Measurements from ENCODE around the gene FBXO46.

The FBXO46 gene

DNA sequence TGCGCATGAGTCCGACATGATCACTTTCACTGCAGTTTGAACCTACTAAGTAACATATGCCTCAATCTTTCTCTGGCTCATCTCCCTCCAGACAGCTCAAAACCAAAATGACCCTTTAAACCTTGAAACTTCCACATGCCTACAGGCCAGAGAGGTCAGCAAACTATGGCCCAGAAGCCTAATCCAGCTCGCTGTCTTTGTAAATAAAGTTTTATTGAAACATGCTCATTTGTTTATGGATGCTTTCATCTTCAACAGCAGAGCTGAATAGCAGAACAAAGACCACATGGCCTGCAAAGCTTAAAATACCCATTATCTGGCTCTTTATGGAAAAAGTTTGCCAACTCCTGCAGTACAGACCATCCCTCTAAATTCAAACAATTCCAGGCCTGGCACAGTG, 15.6 kb downstream of the FBXO46 start:
- TF ChIP-seq TEAD4 (IDR thresholded peaks at IDR 0.05) = no peak
- TF ChIP-seq TAF1 (IDR thresholded peaks at IDR 0.05; ENCODE audit: low read depth) = no peak
- no peak for TF ChIP-seq FOXM1 (IDR thresholded peaks at IDR 0.05; ENCODE audit: borderline replicate concordance, low read depth)
- no peak for TF ChIP-seq REST (IDR thresholded peaks at IDR 0.05; ENCODE audit: low read depth)
- no peak for TF ChIP-seq USF1 (IDR thresholded peaks at IDR 0.05)
- no peak for TF ChIP-seq TCF12 (IDR thresholded peaks at IDR 0.05; ENCODE audit: low read depth)
- TF ChIP-seq, protein P1, sequence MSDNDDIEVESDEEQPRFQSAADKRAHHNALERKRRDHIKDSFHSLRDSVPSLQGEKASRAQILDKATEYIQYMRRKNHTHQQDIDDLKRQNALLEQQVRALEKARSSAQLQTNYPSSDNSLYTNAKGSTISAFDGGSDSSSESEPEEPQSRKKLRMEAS (IDR thresholded peaks at IDR 0.05) = no peak
- no peak for TF ChIP-seq YY1 (IDR thresholded peaks at IDR 0.05; ENCODE audit: low read depth)
- TF ChIP-seq NFIC (IDR thresholded peaks at IDR 0.05) = no peak
- no peak for TF ChIP-seq EGR1 (IDR thresholded peaks at IDR 0.05)
- TF ChIP-seq EP300 (IDR thresholded peaks at IDR 0.05; ENCODE audit: borderline replicate concordance) = no peak
- TF ChIP-seq RAD21 (IDR thresholded peaks at IDR 0.05; ENCODE audit: low read depth) = no peak
- no peak for TF ChIP-seq CEBPB (IDR thresholded peaks at IDR 0.05)

- TF ChIP-seq NFIC (IDR thresholded peaks at IDR 0.05) = no peak
- no peak for TF ChIP-seq ZBTB7A (IDR thresholded peaks at IDR 0.05; ENCODE audit: low read depth)
- no peak for TF ChIP-seq CREB1 (IDR thresholded peaks at IDR 0.05; ENCODE audit: low read depth)
- no peak for TF ChIP-seq USF1 (IDR thresholded peaks at IDR 0.05)
Measured at GRCh38 chr19:45713141-45713540, 17.6 kb downstream of the FBXO46 start.

GRCh38 chr19:45712699-45713067, 18.0 kb downstream of the FBXO46 start:
- TF ChIP-seq TCF12 (IDR thresholded peaks at IDR 0.05; ENCODE audit: low read depth) (no peak), TEAD4 (IDR thresholded peaks at IDR 0.05) (no peak), FOXM1 (IDR thresholded peaks at IDR 0.05; ENCODE audit: borderline replicate concordance, low read depth) (no peak), REST (IDR thresholded peaks at IDR 0.05; ENCODE audit: low read depth) (no peak), CREB1 (IDR thresholded peaks at IDR 0.05; ENCODE audit: low read depth) (no peak), YY1 (IDR thresholded peaks at IDR 0.05; ENCODE audit: low read depth) (no peak), USF1 (IDR thresholded peaks at IDR 0.05) (no peak), RAD21 (IDR thresholded peaks at IDR 0.05; ENCODE audit: low read depth) (no peak)

DNA sequence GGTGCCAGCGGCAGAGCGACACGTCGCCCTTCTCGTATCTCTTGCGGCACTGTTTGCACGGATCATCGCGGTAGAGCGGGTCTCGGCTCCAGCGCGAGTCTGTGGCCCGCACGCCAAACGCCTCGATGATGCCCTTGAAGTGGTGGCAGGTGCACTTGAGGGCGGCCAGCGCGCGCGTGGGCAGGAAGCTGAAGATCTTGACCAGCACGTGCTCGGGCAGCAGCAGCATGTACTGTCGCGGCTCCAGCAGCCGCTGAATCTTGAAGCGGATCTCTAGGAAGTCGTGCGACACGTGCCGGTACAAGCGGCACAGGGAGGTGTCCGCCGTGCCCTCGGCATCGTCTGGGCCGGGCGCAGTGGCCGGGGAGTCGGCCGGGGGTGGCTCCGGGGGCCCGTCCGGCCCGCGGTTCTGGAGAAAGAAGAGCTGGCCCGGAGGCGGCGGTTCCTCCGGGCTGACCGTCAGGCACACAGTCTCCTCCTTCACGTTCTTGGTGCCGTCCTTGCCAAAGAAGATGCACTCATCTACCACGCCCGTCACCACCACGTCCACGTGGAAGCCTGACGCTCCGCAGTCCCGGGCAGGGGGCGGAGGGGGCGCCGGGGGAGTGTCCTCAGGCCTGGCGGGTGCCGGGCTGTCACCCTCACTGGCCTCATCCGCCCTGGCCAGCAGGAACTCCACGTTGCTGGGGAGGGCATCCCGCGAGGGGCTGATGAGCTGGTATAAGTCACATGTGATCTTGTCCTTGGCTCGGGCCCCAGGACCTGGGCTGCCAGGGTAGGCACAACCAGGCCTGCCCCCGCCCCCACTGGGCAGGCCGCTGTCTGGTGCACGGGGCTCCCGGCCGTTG, 18.6 kb downstream of the FBXO46 start:
- TF ChIP-seq RAD21 (IDR thresholded peaks at IDR 0.05; ENCODE audit: low read depth) (no peak), TEAD4 (IDR thresholded peaks at IDR 0.05) (no peak), TCF12 (IDR thresholded peaks at IDR 0.05; ENCODE audit: low read depth) (no peak), YY1 (IDR thresholded peaks at IDR 0.05; ENCODE audit: low read depth) (no peak), EP300 (IDR thresholded peaks at IDR 0.05; ENCODE audit: borderline replicate concordance) (no peak), EGR1 (IDR thresholded peaks at IDR 0.05) (no peak), ZBTB7A (IDR thresholded peaks at IDR 0.05; ENCODE audit: low read depth) (no peak), REST (IDR thresholded peaks at IDR 0.05; ENCODE audit: low read depth) (no peak), FOXM1 (IDR thresholded peaks at IDR 0.05; ENCODE audit: borderline replicate concordance, low read depth) (no peak), NFIC (IDR thresholded peaks at IDR 0.05) (no peak)
- TF ChIP-seq, protein P1 (IDR thresholded peaks at IDR 0.05) = no peak

Measured in Ishikawa (cell line).